Left ventricle myocardium inferior (tissue), 1 donor: ENCODE data around the gene PDHA1. TPM values are rescaled to one million over a fixed set of nuclear protein-coding genes. Genes with fewer than 3 reads are reported as not detected.

Experiments
- DNase-seq: peaks from one replicate; pipeline ENCODE4 v3.0.0-alpha.2; 2020
- H3K27ac ChIP-seq: fragments of 200-600 bp; replicated peaks from 2 replicates; pipeline ENCODE4 v1.8.0; 2021
- H3K27me3 ChIP-seq: fragments of 200-600 bp; 2 replicates; pipeline ENCODE4 v1.8.0; 2021; ENCODE audit warnings: low read depth
- H3K36me3 ChIP-seq: fragments of 200-600 bp; 2 replicates; pipeline ENCODE4 v1.8.0; 2021
- H3K4me1 ChIP-seq: fragments of 200-600 bp; 2 replicates; pipeline ENCODE4 v1.8.0; 2021
- H3K4me3 ChIP-seq: fragments of 200-600 bp; 2 replicates; pipeline ENCODE4 v1.8.0; 2021; ENCODE audit warnings: mild to moderate bottlenecking, moderate library complexity
- H3K9me3 ChIP-seq: fragments of 200-600 bp; replicated peaks from 2 replicates; pipeline ENCODE4 v1.8.0; 2021
- intact Hi-C: fragments of 100-400 bp; cut with micrococcal nuclease; formaldehyde crosslinking; loops from one replicate; pipeline ENCODE4 v1.11.0; 2022
- total RNA-seq: library from RNA; stranded (reverse); fragmentation: NEBNext Ultra II Directional; extraction: Animal tissue kit (Norgen Biotek cat#: 25700); gene quantifications from one replicate; pipeline ENCODE4 v1.2.1, GENCODE V29; 2021
- TF ChIP-seq, protein P1 (sequence below): fragments of 200-600 bp; IDR thresholded peaks from 2 replicates; pipeline ENCODE4 v1.8.0; 2021; ENCODE audit warnings: antibody characterized with exemption, mild to moderate bottlenecking, borderline replicate concordance
- donor health status: DM: no; HTN: yes; CAD: no; lungs with severe emphysema.

The PDHA1 gene
- total RNA-seq, 1 donor from 2014 or later, result 1,069 TPM

DNA sequence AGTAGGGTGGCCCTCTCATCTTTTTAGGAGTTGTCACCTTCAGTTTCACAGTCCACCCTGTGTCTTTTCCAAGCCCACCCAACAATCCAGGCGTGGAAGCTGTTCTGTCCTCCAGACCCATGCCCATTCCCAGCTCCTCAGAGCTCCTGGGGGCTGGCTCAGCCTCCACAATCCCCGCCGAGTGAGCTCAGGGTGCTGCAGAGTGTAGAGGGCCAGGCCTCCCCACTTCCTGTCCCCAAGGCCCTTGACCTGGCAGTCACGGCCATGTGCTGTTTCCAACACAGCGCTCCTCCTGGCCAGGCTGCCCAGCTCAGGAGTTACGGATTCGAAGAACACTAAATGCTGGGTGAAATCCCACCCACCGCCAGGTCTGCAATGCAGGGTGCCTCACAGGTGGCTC lies 31.8 kb downstream of the PDHA1 start:
- intact Hi-C loops, result no loop called here
- no peak overlapping the region for H3K4me3 ChIP-seq
- no peaks in the 10 kb centered on the region for H3K4me1 ChIP-seq
- no peaks in the 10 kb centered on the region for H3K27me3 ChIP-seq
- H3K36me3 ChIP-seq, result no peaks in the 10 kb centered on the region
- no peaks in the 10 kb centered on the region for H3K9me3 ChIP-seq
- no peak for DNase-seq
- no peak overlapping the region for H3K27ac ChIP-seq
- TF ChIP-seq, protein P1, sequence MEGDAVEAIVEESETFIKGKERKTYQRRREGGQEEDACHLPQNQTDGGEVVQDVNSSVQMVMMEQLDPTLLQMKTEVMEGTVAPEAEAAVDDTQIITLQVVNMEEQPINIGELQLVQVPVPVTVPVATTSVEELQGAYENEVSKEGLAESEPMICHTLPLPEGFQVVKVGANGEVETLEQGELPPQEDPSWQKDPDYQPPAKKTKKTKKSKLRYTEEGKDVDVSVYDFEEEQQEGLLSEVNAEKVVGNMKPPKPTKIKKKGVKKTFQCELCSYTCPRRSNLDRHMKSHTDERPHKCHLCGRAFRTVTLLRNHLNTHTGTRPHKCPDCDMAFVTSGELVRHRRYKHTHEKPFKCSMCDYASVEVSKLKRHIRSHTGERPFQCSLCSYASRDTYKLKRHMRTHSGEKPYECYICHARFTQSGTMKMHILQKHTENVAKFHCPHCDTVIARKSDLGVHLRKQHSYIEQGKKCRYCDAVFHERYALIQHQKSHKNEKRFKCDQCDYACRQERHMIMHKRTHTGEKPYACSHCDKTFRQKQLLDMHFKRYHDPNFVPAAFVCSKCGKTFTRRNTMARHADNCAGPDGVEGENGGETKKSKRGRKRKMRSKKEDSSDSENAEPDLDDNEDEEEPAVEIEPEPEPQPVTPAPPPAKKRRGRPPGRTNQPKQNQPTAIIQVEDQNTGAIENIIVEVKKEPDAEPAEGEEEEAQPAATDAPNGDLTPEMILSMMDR, result no peak

DNA sequence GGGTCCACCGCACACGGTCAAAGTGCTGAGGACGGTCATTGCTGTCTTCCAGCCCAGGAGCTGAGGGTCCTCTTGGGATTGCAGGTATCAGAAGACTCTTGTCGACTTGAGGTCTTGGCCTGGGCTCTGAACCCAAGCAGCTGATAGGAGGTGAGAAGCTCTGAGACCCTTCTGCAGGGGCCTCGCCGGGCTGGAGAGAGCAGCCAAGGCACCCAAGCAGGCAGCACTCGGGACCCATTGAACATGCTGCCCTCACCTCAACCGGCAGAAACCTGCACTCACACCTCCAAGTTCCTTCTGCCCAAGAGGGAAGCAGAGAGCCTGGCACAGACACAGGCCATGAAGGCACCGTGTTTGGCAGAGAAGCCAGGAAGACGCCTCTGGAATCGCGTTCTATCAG lies 34.1 kb downstream of the PDHA1 start:
- no peaks in the 10 kb centered on the region for H3K27me3 ChIP-seq
- H3K9me3 ChIP-seq, result no peaks in the 10 kb centered on the region
- TF ChIP-seq, protein P1, result no peak
- H3K4me3 ChIP-seq, result no peak overlapping the region
- H3K36me3 ChIP-seq, result no peaks in the 10 kb centered on the region
- H3K4me1 ChIP-seq, result no peaks in the 10 kb centered on the region
- H3K27ac ChIP-seq, result no peak overlapping the region
- intact Hi-C loops, result no loop called here
- DNase-seq, result no peak

DNA sequence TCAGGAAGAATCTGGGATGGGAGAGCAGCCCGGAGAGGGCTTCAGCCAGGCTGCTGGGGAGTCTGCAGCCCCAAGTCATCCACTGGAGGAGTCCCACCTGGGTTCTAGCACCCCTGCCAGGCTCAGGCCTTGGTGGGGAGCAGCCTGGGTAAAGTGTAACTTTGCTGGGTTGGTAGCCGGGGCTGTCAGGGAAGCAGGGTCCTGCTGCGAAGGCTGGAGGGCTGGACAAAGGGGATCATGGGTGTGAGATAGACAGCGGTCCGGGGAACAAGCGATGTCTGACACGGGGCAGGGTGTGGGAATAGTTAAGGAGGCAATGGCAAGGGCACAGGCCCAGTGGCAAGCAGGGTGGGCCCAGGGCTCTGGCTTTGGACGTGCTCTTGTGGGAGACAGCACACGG lies 37.6 kb downstream of the PDHA1 start:
- DNase-seq, result no peak
- Histone ChIP-seq H3K4me3 (no peak overlapping the region), H3K27me3 (no peaks in the 10 kb centered on the region), H3K4me1 (no peaks in the 10 kb centered on the region), H3K9me3 (no peaks in the 10 kb centered on the region), H3K27ac (no peak overlapping the region), H3K36me3 (no peaks in the 10 kb centered on the region)
- TF ChIP-seq, protein P1, result no peak
- intact Hi-C loops, result no loop called here

DNA sequence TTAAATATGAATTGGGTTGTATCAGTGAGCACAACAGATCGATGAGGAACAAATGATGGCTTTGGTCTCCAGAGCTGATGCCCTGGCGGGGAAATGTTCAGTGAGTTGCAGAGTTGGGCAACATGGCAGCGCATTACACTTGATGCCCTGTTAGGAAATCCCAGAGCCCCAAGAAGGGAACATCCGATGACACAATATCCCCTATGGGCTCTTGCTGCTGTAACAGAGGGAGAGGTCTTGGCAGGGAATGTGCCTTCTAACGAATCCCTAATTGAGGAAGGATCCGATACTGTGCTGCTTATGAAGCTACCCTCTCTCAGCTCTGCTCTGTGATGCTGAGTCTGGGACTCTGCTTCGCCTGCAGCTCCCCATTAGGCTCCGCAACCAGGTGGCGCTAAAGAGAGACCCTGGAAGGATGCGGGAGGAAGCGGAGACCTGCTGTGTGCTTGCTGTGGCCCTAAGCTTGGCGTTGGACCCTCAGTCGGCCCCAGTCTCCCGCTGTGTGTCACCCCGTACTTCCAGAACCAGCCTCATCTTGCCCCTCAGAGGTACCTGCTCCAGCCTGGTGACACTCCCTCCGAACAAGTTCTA lies 38.9 kb downstream of the PDHA1 start:
- intact Hi-C loops, result no loop called here

DNA sequence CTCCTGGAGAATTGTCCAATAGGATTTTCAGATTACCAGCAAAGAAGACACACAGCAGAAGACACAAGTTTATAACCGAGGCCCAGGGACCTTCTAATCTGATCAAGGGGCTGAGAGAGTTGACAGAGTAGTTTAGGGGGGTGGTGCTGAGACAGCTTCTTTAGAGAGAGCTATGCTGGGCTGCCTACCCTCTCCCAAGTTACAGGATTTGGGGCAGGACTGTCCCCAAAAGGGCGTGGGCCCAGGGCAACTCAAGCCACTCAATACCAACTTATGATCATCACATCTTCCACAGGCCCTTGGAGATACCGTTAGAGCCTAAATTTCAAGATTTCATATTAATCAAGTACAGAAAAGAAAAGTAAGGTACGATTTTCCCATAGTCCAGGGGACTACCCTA lies 43.0 kb downstream of the PDHA1 start:
- no peak overlapping the region for H3K27ac ChIP-seq
- H3K9me3 ChIP-seq, result no peaks in the 10 kb centered on the region
- no peak for DNase-seq
- TF ChIP-seq, protein P1, result no peak
- intact Hi-C loops, result no loop called here
- H3K4me3 ChIP-seq, result no peak overlapping the region
- no peaks in the 10 kb centered on the region for H3K27me3 ChIP-seq
- no peaks in the 10 kb centered on the region for H3K4me1 ChIP-seq
- no peaks in the 10 kb centered on the region for H3K36me3 ChIP-seq

More for the DNA sequence above, 38.9 kb downstream of the PDHA1 start:
- Histone ChIP-seq H3K4me1 (no peaks in the 10 kb centered on the region), H3K4me3 (no peak overlapping the region), H3K9me3 (no peaks in the 10 kb centered on the region), H3K27me3 (no peaks in the 10 kb centered on the region), H3K27ac (no peak overlapping the region), H3K36me3 (no peaks in the 10 kb centered on the region)
- DNase-seq, result peak; percentile 34
- TF ChIP-seq, protein P1, result peak; percentile 60
